HG02970 (cell line): Measurements from ENCODE around the gene EIF1AD.
A peak's percentile ranks its signal among the peaks of the same experiment; 100 is the strongest.
"Not testable (repeated sequence)": the region's sequence is repeated elsewhere in the genome, so short reads cannot be mapped to it uniquely, and the experiment has no call there.

Experiments used
- ATAC-seq: cut with Tn5 transposase; IDR thresholded peaks from one replicate; pipeline ENCODE4 v1.9.1; 2021; ENCODE audit warnings: mild to moderate bottlenecking, moderate library complexity, moderate number of reproducible peaks; ENCODE audit not compliant: unreplicated experiment, low FRiP score

Gene EIF1AD

DNA sequence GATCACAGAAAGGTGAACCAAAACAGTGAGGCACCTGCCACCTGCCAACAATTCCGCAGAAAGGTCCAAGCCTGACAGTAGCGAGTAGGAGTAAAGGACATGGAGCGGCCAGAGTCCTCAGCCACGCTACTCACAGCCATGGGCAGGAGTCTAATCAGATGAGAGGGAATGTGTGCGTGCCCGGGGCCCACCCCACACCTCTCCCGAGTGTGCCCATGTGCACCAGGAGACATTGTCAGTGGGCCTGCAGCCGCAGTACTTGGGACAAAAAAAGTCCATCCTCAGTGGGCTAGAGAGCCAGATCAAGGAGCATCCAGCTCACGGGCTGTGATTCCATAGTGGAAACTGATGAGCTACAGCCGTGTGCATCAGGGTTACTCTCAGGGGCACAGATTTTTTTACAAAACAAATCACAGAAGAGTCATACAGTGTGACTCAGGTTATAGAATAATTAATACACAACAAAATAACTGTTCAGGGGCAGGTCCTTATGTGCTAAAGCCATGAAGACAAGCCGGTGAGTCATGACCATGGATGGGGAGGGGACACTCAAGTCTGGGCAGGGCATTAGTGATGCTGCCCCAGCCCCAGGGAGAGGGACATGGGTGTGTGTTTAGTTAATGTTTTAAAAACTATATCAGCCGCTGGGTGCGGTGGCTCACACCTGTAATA, 28.4 kb downstream of the EIF1AD start:
- ATAC-seq, result no peak

DNA sequence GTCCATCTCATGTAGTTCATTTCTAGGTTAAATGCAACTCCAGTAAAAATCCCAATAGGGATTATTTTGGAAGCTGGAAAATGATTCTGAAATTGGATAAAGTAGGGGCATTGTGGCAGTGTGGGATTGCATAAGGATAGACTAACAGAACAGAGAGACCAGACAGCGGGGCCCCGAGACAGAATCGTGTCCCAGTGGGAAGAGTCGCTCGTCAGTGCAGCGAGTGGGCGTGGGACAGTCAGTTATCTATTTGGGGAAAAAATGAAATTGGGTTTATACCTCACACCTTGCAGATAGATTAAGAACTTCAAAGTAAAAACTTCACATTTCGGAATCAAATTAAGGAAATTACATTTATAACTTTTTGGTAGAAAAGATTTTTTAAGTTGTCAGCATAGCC, 29.8 kb downstream of the EIF1AD start:
- no peak for ATAC-seq

DNA sequence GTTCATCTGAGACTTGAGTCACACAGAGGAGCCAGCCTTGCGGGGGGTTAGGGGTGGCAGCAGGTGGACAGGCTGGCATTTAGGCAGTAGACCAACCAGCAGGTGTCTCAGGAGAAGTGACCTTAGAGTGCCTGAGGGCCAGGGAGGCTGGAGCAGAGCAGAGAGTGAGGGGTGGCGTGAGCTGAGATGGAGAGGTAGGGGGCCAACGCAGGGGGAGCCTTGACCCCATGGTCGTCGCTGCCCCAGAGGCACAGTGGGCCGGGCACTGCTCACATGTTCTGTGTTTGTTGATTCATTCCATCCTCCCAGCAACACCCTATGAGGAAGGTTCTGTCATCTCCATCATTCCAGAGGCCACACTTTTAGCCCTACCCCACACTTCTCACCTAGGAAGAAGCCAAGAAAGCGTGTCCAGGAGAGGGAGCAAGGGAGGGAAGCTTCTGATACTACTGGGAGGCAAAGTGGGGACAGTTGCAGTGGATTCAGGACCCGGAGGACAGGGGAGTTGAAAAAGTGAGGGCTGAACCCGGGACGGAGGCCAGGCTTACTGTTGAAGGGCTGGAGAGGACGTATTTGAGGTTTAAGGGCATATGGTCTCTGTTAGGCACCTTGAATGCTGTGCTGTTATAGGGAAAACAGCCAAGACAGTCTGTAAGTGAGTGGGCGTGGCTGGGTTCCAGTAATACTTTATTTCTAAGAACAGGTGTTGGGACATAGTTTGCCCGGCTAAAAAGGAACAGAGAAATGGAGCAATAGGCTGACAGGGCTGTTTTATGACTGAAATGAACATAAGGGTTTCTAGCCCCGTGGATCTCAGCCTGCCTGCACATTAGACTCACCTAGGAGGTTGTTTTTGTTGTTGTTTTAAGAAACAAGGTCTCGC, 33.1 kb downstream of the EIF1AD start:
- no peak for ATAC-seq

DNA sequence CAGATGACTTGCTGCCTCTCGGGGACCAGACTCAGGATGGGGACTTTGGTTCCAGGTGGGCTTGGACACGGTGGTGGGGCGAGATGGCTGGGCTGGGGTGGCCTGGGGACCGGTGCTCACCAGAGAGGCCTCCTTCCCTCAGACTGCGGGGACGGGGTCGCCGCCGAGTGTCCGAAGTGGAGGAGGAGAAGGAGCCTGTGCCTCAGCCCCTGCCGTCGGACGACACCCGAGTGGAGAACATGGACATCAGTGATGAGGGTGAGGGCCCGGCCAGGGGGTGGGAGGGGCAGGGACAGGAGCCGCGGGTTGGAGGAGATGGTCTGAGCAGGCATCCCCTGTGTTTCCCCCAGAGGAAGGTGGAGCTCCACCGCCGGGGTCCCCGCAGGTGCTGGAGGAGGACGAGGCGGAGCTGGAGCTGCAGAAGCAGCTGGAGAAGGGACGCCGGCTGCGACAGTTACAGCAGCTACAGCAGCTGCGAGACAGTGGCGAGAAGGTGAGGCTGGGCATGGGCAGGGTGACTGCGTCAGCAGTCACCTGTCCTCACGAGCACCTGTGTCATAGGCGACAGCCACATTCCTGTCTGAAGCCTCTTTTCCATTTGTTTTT, 34.5 kb downstream of the EIF1AD start:
- no peak for ATAC-seq

DNA sequence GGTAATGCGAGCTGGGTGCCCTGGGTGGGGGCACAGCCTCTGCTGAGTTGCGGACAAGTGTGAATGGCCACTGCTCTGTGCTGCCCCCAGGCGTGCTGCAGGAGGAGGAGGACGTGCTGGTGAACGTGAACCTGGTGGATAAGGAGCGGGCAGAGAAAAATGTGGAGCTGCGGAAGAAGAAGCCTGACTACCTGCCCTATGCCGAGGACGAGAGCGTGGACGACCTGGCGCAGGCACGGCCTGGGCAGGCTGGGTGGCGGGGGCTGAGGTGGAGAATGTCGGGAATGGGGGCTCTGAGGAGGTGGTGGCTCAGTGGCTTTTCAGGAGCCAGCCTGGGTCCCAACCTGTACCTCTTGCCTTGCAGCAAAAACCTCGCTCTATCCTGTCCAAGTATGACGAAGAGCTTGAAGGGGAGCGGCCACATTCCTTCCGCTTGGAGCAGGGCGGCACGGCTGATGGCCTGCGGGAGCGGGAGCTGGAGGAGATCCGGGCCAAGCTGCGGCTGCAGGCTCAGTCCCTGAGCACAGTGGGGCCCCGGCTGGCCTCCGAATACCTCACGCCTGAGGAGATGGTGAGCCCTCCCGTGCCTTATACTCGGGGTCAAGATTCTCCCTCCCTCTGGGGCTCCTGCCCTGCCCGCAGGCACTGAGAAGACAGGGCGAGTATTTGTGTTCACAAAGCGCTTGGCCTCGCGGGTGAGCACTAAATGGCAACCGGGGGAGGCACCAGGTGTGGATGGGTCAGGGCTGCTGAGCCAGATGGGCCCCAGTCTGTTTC, 35.8 kb downstream of the EIF1AD start:
- ATAC-seq, result no peak

GRCh38 chr11:65964906-65965305, 37.1 kb downstream of the EIF1AD start:
- ATAC-seq, result no peak

DNA sequence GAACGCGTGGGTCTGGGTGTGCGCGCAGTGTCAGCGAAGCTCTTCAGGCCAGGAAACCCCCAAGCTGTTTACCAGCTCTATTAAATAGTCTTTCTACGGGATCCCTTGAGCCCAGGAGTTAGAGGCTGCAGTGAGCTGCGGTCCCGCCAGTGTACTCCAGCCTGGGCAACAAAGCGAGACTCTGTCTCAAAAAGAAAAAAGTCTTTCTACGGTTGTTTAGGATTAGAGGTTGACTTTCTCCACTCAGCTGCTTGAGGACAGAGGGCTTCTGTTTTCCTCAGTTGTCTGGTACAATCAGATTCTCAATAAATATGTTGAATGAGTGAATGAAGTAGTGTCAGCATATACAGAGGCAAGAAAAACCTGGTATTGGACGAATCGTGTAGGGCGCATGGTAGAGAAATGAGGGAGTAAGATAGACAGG, 39.8 kb downstream of the EIF1AD start:
- ATAC-seq, result no peak

GRCh38 chr11:65961267-65962140, 40.5 kb downstream of the EIF1AD start, which contains the start of gene SART1:
TSS of gene SART1 (plus strand) at chr11:65961734. CDS start at chr11:65961781, 47 bp downstream.
- ATAC-seq, result peak; percentile 83

DNA sequence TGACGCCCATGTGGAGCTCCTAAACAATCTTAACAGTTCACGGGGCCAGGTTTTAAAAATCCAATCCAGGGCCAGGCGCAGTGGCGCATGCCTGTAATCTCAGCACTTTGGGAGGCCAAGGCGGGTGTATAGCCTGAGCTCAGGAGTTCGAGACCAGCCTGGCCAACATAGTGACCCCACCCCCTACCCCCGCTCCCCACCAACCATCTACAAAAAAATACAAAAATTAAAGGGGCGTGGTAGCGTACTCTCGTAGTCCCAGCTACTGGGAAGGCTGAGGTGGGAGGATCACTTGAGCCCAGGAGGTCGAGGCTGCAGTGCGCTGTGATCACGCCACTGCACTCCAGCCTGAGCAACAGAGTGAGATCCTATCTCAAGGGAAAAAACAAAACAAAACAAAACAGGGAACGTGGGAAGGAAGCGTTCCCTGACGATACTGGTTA, 41.1 kb downstream of the EIF1AD start:
- ATAC-seq, result no peak

DNA sequence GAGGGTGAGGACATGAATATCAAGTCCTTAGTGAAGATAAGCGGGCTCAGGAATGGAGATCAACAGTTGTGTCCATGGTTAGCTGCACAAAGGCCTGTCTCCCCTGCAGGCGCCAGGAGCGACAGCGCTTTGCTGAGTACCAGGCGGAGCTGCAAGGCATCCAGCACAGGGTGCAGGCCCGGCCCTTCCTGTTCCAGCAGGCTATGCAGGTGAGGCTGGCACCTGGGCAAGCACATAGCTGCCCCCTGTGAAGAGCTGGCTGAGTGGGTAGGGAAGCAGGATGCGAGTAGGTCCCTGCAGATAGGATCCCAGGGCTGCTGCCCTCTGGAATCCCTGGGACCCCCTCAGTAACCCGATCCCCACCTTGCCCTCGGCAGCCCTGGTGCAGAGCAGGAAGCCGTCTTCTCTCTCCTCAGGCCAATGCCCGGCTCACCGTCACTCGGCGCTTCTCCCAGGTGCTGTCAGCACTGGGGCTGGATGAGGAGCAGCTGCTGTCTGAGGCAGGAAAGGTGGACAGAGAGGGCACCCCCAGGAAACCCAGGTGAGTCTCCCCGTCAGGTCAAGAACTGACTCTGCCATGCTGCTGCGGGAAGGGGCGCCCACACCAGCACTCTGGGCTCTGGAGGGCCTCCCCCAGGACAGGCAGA, 43.1 kb downstream of the EIF1AD start:
- ATAC-seq, result no peak

- ATAC-seq, result no peak
These were observed 43.7 kb downstream of the EIF1AD start for GRCh38 chr11:65958291-65958690.

DNA sequence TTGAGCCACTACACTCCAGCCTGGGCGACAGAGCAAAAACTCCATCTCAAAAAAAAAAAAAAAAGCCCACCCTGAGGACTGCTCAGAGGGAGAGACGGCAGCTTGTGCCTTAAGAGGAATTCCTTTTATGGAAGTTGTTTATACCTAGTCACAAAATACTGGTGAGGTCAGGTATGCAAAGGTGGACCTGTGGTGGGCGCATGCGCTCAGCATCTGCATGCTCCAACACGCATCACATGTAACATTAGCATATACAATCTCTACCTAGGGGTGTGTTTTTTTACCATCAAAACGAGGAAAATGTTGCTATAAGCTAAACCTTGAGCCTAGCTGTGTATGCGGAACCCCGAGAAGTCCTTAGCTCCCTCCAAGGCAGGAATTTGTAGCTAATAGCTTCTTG, 47.2 kb downstream of the EIF1AD start:
- ATAC-seq, result no peak

GRCh38 chr11:65953471-65953870, 48.5 kb downstream of the EIF1AD start:
- no peak for ATAC-seq

GRCh38 chr11:65952052-65952521, 49.9 kb downstream of the EIF1AD start:
- no peak for ATAC-seq

GRCh38 chr11:65951641-65952040, 50.3 kb downstream of the EIF1AD start:
- ATAC-seq, result not testable (repeated sequence)

DNA sequence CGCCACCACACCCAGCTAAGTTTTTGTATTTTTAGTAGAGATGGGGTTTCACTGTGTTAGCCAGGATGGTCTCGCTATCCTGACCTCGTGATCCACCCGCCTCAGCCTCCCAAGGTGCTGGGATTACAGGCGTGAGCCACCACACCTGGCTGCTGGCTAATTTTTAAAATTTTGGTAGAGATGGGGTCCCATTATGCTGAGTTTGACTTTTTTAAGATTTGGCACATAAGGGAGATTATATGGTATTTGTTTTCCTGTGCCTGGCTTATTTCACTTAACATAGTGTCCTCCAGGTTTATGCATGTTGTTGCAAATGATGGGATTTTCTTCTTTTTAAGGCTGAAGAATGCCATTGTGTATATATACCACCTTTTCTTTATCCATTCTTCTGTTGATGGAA, 51.2 kb downstream of the EIF1AD start:
- ATAC-seq, result not testable (repeated sequence)

DNA sequence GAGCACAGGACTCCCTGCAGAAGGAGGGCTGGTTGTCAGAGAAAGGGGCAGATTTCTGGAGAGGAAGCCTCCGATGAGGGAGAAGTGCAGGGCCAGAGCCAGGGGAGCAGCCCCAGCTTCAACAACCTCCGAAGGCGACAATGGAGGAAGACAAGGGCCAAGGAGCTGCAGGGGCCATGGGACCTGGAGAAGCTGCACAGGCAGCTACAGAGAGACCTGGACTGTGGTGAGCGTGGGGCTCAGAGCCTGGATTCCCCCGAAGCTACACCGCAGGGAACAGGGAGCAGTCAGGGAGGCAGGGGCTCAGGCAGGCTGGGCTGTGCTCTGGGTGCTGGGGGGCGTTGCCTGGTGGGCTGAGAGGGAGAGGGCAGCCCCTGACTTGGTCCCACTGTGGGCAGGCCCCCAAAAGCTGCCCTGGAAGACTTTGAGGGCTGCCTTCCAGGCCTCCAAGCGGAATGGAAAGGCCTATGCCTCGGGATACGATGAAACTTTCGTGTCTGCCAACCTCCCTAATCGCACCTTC, 54.3 kb downstream of the EIF1AD start:
- ATAC-seq, result no peak

DNA sequence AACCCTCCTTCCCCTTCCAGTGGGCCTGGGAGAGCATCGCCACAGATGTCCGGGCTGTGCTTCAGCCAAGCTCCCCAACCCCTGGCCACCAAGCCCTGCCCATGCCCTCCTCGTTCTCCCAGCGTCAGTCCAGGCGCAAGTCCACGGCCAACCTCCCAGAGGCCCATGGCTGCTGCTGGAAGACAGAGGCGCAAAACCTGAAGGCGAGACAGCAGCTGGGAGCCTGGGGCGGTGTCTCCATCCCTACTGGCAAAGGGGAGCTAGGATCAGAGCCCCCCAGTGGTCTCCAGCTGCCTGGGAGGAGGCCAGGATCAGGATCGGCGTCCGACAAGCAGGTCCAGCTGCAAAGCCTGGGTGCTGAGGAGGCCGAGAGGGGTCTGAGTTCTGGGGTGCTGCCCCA, 54.8 kb downstream of the EIF1AD start:
- no peak for ATAC-seq

GRCh38 chr11:65946655-65947054, 55.3 kb downstream of the EIF1AD start:
- ATAC-seq, result no peak
